Lung microvascular endothelial cell (primary cell): ENCODE results near the gene PAXX. TPM values are rescaled to one million over a fixed set of nuclear protein-coding genes. Genes with fewer than 3 reads are reported as not detected.
"Not testable (repeated sequence)": the region's sequence is repeated elsewhere in the genome, so short reads cannot be mapped to it uniquely, and the experiment has no call there.

ENCODE experiments used
- DNase-seq, 2 donors: peaks; one replicate each; pipeline versions ENCODE4 v3.0.0 to v3.0.0-alpha.2; 2010; ENCODE audit warnings: low read depth in 2 of 2
- total RNA-seq: library from RNA; depleted of rRNA; stranded (reverse); fragments of >200 nt; gene quantifications from 2 replicates; pipeline ENCODE4 v1.2.1, GENCODE V29; 2014

PAXX gene
- total RNA-seq, 1 donor from 2014 or later = 9.7 TPM

DNA sequence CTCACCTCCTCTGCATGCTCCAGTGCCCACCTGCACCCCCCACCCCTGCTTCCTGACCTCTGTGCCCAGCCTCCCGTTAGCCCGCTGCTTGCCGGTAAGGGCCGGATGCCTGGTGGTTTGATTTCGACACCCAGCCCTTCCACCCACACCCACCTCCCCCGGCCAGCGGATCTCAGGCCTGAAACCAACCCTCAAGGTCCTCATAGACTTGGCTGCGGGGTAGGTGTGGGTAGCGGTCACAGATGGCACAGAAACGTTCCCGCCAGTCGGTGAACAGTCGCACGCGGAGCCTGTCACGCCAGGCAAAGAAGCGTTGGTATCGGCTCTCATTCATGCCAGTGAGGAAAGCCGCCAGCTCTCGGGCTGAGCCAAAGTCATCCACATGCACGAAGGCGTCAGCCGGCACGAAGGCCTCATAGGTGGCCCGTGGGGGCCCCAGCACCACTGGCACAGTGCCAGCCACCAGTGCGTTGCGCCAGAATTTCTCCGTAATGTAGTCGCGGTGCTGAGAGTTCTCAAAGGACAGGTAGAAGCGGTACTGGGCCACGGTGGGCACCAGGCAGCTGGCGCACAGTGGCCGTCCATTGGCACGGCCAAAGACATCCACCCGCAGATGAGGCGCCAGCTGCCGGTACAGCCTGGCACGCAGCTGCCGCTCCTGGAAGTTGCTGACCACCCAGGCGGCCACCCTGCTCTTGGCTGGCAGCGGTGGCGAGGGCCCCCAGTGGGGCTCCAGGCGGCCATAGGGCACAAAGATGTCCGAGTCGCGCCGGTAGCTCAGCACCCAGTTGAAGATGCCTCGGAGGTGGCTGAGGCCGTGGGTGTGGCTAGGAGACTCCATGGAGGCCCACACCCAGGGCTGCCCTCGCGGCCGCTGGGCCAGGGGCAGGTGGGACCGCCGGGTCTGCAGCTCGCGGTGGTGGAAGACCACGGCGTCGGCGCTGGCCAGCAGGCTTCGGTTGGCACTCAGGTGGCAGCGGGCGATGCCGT, 38.6 kb downstream of the PAXX start:
- no peak for DNase-seq

- DNase-seq = no peak
Observed at GRCh38 chr9:137031904-137032640, 39.9 kb downstream of the PAXX start, which contains the start of gene FUT7. FUT7 (minus strand) TSS chr9:137032088; CDS start chr9:137031991, 97 bp downstream.

DNA sequence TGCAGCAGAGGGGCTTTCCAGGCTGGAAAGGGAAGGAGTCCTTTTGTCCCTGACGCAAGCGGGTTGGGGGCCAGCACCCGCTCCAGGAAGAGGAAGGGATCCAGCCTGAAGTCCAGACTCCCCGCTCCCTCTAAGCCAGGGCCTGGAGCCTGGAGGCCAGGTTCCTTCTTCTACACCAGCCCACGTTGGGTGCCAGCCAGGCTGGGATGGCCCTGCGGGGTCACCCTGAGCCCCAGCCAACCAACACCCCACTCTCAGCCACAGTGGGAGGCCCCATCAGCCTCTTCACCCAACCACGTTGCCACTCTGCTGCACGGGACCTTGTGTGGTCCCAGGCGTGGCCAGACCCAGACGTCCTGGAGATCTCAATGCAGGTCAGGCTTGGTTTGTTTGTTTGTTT, 40.6 kb downstream of the PAXX start:
- DNase-seq = no peak

- not testable (repeated sequence) for DNase-seq
Observed at GRCh38 chr9:137033481-137033880, 41.3 kb downstream of the PAXX start.

- no peak for DNase-seq
Observed at GRCh38 chr9:137034039-137034708, 42.0 kb downstream of the PAXX start.

DNA sequence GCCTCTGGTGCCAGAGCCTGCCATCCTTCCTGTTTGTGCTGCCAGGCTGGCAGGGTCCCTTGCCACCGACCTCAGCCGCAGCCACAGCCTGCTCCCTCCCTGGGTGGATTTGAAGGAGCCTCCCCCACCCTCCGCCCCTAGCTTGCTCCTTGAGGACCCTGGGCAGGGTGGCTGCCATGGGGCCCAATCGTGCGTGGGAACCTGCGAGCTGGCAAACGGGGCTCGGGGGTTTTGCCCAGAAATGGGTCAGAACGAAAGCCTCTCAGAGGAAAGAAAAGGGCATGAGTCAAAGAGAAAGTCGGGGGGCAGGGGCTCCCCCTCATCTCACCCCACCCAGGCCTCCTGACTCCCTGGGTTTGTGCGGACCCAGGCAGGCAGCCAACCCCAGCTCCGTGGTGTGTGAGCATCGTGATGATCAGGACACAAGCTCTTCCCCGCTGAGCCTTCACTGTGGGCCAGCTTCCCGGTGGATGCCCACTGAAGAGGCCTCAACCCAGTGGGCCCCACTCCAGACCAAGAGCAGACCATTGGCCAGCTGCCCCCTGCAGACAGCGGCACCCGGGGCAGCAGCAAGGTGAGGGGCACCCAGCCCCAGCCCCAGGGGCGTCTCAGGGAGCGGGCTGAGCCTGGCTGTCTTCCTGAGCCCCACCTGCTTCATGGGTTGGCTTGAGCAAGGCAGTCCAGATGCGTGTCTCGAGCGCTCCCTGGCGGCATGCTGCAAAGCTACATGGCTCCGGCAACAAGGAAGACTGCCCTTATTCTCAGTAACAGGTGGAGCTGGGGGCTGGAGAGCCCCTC, 42.7 kb downstream of the PAXX start:
- DNase-seq = peak; percentile 85 to 92

GRCh38 chr9:137035507-137035834, 43.2 kb downstream of the PAXX start:
- no peak for DNase-seq

DNA sequence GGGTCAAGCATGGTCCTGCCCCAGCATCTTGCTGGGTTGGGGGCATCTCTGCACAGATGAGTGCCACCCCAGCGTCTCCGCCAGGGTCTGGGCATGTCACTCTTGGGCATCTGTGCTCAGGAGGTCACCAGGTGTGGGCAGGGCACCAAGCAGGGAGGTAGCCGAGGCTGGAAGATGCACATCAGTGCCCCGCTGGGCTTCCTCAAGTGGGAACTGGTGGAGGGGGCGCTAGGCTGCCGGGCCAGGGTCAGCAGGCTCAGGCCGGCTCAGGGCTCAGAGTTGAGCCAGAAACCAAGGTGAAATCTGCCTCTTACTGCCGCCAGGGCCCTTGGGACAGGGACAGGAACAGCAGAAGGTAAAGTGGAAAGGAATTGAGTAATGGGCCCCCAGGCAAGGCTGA, 43.7 kb downstream of the PAXX start:
- no peak for DNase-seq

DNA sequence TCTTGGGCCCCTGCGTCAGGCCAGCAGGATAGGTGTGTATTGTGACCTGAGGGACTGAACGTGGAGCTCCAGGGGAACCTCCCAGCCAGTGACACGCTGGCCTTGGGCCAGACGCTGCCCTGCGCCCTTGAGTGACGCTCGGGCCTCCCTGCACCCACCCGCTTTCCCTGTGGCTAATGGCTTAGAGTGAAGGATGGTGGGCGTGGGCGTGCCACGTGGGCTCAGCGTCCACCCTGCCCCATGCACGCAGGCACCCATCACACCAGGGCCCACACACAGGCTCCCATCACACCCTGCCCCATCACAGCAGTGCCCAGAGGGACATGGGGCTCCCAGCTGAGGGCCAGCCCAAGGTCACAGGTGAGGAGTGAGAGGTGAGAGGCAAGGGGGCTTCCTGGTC, 44.8 kb downstream of the PAXX start:
- DNase-seq = no peak

DNA sequence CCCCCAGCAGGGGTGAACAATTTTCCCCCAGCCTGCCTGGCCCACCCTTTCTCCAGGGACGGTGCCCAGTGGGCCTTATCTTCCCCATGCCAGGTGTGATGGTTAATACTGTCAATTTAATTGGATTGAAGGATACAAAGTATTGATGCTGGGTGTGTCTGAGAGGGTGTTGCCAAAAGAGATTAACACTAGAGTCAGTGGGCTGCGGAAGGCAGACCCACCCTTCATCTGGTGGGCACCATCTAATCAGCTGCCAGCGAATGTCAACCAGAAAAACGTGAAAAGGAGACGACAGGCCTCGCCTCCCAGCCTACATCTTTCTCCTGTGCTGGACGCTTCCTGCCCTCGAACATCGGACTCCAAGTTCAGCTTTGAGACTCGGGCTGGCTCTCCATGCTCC, 45.3 kb downstream of the PAXX start:
- no peak for DNase-seq

- DNase-seq = no peak
Observed at GRCh38 chr9:137038916-137039315, 46.7 kb downstream of the PAXX start.

- DNase-seq = no peak
Observed at GRCh38 chr9:137039611-137040366, 47.6 kb downstream of the PAXX start.

DNA sequence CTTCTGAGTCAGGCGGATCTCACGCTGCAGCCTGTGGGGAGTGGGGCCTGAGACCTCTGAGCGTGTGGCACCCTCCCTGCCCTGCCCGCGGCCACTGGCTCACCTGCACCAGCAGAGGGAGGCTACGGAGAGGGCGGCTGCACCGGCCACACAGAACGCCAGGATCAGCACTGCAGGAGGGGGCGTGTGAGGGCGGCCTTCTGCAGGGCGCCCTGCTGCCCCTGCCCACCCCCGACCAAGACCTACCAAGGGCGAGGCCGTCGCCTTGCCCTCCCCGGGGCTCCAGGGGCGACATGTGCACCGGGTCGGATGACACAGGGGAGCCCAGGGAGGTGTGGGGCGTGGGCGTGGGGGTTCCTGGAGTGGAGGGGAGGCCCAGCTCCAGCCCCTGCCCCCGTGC, 48.3 kb downstream of the PAXX start:
- no peak for DNase-seq

GRCh38 chr9:137041124-137041523, 48.9 kb downstream of the PAXX start:
- DNase-seq = peak; percentile 32 to 39

GRCh38 chr9:137042751-137043727, 50.8 kb downstream of the PAXX start:
- peak; percentile 34 to 41 for DNase-seq
